ENCODE results near the gene RBM26.

GRCh38 chr13:79352107-79352506, 53.9 kb downstream of the RBM26 start:
- TF ChIP-seq CTCF (IDR thresholded peaks at IDR 0.05) (no peak), POLR2A (IDR thresholded peaks at IDR 0.05) (no peak)

All from testis (tissue), 2 donors.